ENCODE measurements around the gene GPR37L1.

GRCh38 chr1:202176949-202177927 is 54.5 kb downstream of the GPR37L1 start:
- TF ChIP-seq CTCF (IDR thresholded peaks at IDR 0.05; ENCODE audit: low read depth, low read length, poor library complexity, severe bottlenecking) (peak; percentile 14), EZH2phosphoT487 (IDR thresholded peaks at IDR 0.05; ENCODE audit: borderline replicate concordance, low read length) (no peak)

All from DOHH2 (cell line).